ENCODE results near the gene DPCD. TPM values are rescaled to one million over a fixed set of nuclear protein-coding genes. Genes with fewer than 3 reads are reported as not detected.

Gene DPCD
- total and polyA plus RNA-seq, 8 donors, result 4.7 to 17.0 (median 7.1) TPM

- Histone ChIP-seq H3K27ac (no peak overlapping the region), H3K36me3 (no peaks in the 10 kb centered on the region), H3K9me3 (no peaks in the 10 kb centered on the region), H3K4me1 (peaks cover 7 to 12% (median 7%) of the 10 kb centered on the region in 3 donors), H3K4me3 (peak overlapping the region; percentile 21 to 68 (median 44)), H3K27me3 (peaks cover 0 to 18% (median 2%) of the 10 kb centered on the region in 4 donors)
- 1 to 2% methylated on average over 46 to 56 of the region's 56 CpGs for WGBS, 2 donors
- intact Hi-C loops (cut with DNase I), result loop anchor here in 2 of 3 donors (5.0 to 10.0 kb wide), 3 partner anchors 295 to 358 kb away; no protein-coding TSS in a partner anchor
- peak; percentile 78 to 91 (median 84) for TF ChIP-seq CTCF (IDR thresholded peaks at IDR 0.05)
- FAIRE-seq (no peak), DNase-seq (peak; percentile 64 to 97 (median 79)), ATAC-seq (peak; percentile 89 to 97 (median 94))
Measured at GRCh38 chr10:101569622-101570427, 18.3 kb upstream of the DPCD start.

DNA sequence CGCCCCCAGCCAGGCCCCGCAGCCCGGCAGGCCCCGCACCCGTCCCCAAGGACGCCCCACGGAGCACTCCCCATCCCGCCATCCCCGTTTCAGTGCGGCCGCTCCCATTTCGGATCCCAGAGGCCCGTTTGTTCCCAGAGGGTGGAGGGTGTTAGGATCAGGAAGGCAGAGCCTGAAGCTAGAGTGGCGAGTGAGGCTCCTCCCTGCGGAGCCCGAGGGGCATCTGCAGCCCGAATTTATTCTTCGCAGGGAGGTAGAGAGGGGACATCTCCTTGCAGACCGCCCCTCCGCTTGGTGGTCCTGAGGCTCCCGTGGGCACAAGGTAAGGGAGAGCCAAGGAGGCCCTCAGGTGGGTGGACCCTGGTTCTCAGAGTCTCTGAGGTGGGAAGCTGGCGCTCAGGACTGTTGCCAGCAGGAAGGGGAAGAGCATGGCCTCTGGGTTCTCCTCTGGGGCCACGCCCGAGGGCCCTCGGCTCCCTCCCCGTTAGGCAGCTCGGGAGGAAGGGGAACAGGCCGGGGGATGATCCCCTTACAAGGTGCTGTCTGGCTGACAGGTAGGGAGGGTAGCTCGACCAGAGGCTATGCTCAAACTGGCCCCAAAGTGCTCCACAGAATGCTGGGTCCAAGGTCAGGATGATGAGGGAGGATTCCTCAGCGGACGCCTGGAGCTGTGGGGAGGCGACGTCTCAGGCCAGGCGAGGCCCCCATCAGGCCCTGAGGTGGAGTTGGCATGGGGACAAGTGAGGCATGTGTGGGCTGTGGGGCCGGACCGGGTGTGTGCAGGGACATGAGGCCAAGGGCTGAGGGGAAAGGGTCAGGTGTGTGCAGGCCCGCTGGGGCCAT lies 17.5 kb upstream of the DPCD start:
- no peak overlapping the region for H3K27ac ChIP-seq
- intact Hi-C loops (cut with DNase I), result loop anchor here in 1 of 3 donors (10.0 kb wide), 2 partner anchors 296 to 356 kb away; no protein-coding TSS in a partner anchor
- no peak for FAIRE-seq

DNA sequence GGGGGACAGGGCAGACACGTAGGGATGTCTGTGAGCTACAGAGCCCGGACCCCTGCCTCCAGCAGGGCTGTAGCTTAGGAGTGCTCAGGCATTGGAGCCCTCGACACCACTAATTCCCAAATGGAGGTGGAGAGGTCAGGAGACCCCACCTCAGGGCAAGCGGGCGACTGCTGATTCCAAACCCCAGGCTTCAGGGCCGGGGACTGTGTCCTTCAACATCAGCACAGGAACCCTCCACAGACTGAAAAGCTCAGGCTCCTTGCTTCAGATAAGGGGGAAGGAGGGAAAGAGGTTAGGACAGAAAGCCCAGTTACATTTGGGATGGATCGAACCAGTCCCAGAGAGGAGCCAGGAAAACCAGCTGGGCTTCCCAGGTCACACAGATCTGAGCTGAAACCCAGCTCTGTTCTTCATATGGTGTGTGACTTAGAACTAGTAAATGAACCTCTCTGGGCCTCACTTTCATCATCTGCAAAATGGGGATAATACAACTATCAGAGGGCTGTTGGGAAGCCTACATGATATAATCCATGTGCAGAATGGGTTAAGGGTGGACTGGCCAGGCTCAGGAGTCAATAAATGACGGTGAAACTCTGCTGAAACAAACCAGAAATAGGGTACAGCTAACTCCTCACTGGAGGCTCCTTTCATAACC lies 16.7 kb upstream of the DPCD start:
- peaks cover 0 to 12% (median 2%) of the 10 kb centered on the region in 4 donors for H3K27me3 ChIP-seq
- no peak for ATAC-seq
- 48 to 63% methylated on average over 8 of the region's 8 CpGs for WGBS, 2 donors
- no peak for TF ChIP-seq CTCF (IDR thresholded peaks at IDR 0.05)
- no peak overlapping the region for H3K27ac ChIP-seq
- FAIRE-seq, result no peak
- no peaks in the 10 kb centered on the region for H3K9me3 ChIP-seq
- no peak overlapping the region for H3K4me3 ChIP-seq
- no peak for DNase-seq
- no peaks in the 10 kb centered on the region for H3K36me3 ChIP-seq
- H3K4me1 ChIP-seq, result peaks cover 7 to 12% (median 7%) of the 10 kb centered on the region in 3 donors
- intact Hi-C loops (cut with DNase I), result loop anchor here in 1 of 3 donors (10.0 kb wide), 2 partner anchors 297 to 357 kb away; no protein-coding TSS in a partner anchor

More for the DNA sequence above, 17.5 kb upstream of the DPCD start:
- peak in 4 of 6 donors; percentile 28 to 79 (median 42) for DNase-seq
- Histone ChIP-seq H3K4me3 (peak overlapping the region in 3 of 4 donors; percentile 42 to 68 (median 46)), H3K36me3 (no peaks in the 10 kb centered on the region), H3K27me3 (peaks cover 0 to 18% (median 2%) of the 10 kb centered on the region in 4 donors), H3K9me3 (no peaks in the 10 kb centered on the region), H3K4me1 (peaks cover 7 to 12% (median 7%) of the 10 kb centered on the region in 3 donors)
- peak; percentile 49 to 64 (median 53) for ATAC-seq
- whole genome bisulfite sequencing, 2 donors, result 6% methylated on average over 37 of the region's 37 CpGs
- TF ChIP-seq CTCF (IDR thresholded peaks at IDR 0.05), result peak in 1 of 4 donors; percentile 6

GRCh38 chr10:101572126-101572525 lies 16.0 kb upstream of the DPCD start:
- intact Hi-C loops (cut with DNase I), result loop anchor here in 1 of 3 donors (10.0 kb wide), 2 partner anchors 297 to 357 kb away; no protein-coding TSS in a partner anchor
- DNase-seq, result no peak
- FAIRE-seq, result no peak

More at GRCh38 chr10:101572126-101572525, 16.0 kb upstream of the DPCD start:
- Histone ChIP-seq H3K4me1 (peaks cover 7 to 12% (median 7%) of the 10 kb centered on the region in 3 donors), H3K9me3 (no peaks in the 10 kb centered on the region), H3K36me3 (no peaks in the 10 kb centered on the region), H3K4me3 (no peak overlapping the region), H3K27me3 (peaks cover 0 to 11% (median 0%) of the 10 kb centered on the region in 4 donors), H3K27ac (no peak overlapping the region)
- WGBS, 2 donors, result 83 to 89% methylated on average over 7 of the region's 7 CpGs
- ATAC-seq, result no peak
- no peak for TF ChIP-seq CTCF (IDR thresholded peaks at IDR 0.05)

Data from pancreas (tissue), 10 donors.